IMR-90 (cell line): ENCODE measurements around the gene ANAPC5. TPM values are rescaled to one million over a fixed set of nuclear protein-coding genes. Genes with fewer than 3 reads are reported as not detected.

Source experiments
- ATAC-seq: fragments of 200-7000 bp; cut with Tn5 transposase; 2 replicates; pipeline ENCODE4 v1.9.1; 2020; ENCODE audit warnings: low read depth, mild to moderate bottlenecking, moderate library complexity
- BruUV-seq: library from RNA; stranded (reverse); fragments of 400-500 nt; replicated peaks from 2 replicates; lab custom pipeline; 2021; lab: Mats Ljungman, UMichigan
- CTCF ChIA-PET: fragments of 300-600 bp; formaldehyde crosslinking; extraction: SDS; loops from one replicate; lab custom pipeline; 2021; ENCODE audit warnings: antibody characterized with exemption; lab: Yijun Ruan, JAX
- POLR2A ChIA-PET: fragments of 300-600 bp; sonication (Branson Sonifier 250); formaldehyde crosslinking; loops from one replicate; lab custom pipeline; 2022; ENCODE audit warnings: antibody characterized with exemption; ENCODE audit not compliant: unreplicated experiment; lab: Charles Lee
- DNase-seq: peaks from one replicate; pipeline ENCODE4 v3.0.0; 2013
- H2AFZ ChIP-seq: replicated peaks from 2 replicates; pipeline ENCODE3; 2013; ENCODE audit warnings: low read length, mild to moderate bottlenecking; ENCODE audit not compliant: poor library complexity
- H2AK5ac ChIP-seq: 2 replicates; pipeline ENCODE4 v1.6.1; 2013; ENCODE audit warnings: low read depth, low read length, inconsistent platforms
- H2AK9ac ChIP-seq: replicated peaks from 2 replicates; pipeline ENCODE3; 2013; ENCODE audit warnings: mild to moderate bottlenecking, low read depth, low read length, moderate library complexity; ENCODE audit not compliant: poor library complexity
- H2BK120ac ChIP-seq: 2 replicates; pipeline ENCODE4 v1.6.1; 2013; ENCODE audit warnings: low read depth, low read length, inconsistent platforms
- H2BK15ac ChIP-seq: 3 replicates; pipeline ENCODE4 v1.6.1; 2013; ENCODE audit warnings: low read depth, low read length, inconsistent platforms
- H2BK20ac ChIP-seq: 2 replicates; pipeline ENCODE4 v1.6.1; 2013; ENCODE audit warnings: low read depth, mild to moderate bottlenecking, inconsistent platforms, low read length, moderate library complexity
- H2BK5ac ChIP-seq: 2 replicates; pipeline ENCODE4 v1.6.1; 2013; ENCODE audit warnings: mild to moderate bottlenecking, low read depth, low read length, inconsistent platforms; ENCODE audit not compliant: poor library complexity, severe bottlenecking
- H3K14ac ChIP-seq: replicated peaks from 2 replicates; pipeline ENCODE4 v1.6.1; 2013; ENCODE audit warnings: low read depth, low read length, inconsistent platforms
- H3K18ac ChIP-seq: 2 replicates; pipeline ENCODE4 v1.6.1; 2013; ENCODE audit warnings: low read depth, low read length, control low read depth
- H3K23ac ChIP-seq: 2 replicates; pipeline ENCODE4 v1.6.1; 2013; ENCODE audit warnings: low read depth, low read length, inconsistent platforms
- H3K27ac ChIP-seq: 2 replicates; pipeline ENCODE4 v1.5.1; 2013; ENCODE audit warnings: mild to moderate bottlenecking, control low read depth, low read length; ENCODE audit not compliant: insufficient read depth
- H3K27me3 ChIP-seq: 2 replicates; pipeline ENCODE4 v1.6.1; 2013; ENCODE audit warnings: low read length; ENCODE audit not compliant: control insufficient read depth, insufficient read depth
- H3K36me3 ChIP-seq: 2 replicates; pipeline ENCODE4 v1.6.1; 2013; ENCODE audit warnings: low read length, mixed read lengths; ENCODE audit not compliant: control insufficient read depth, insufficient read depth
- H3K4ac ChIP-seq: 2 replicates; pipeline ENCODE4 v1.6.1; 2013; ENCODE audit warnings: low read depth, low read length, inconsistent platforms
- H3K4me1 ChIP-seq: 2 replicates; pipeline ENCODE4 v1.6.1; 2013; ENCODE audit warnings: low read length, mixed read lengths; ENCODE audit not compliant: control insufficient read depth, insufficient read depth
- H3K4me2 ChIP-seq: 2 replicates; pipeline ENCODE4 v1.6.1; 2013; ENCODE audit warnings: low read depth, mild to moderate bottlenecking, control low read depth, low read length, moderate library complexity
- H3K4me3 ChIP-seq: 2 replicates; pipeline ENCODE4 v1.5.1; 2013; ENCODE audit warnings: low read depth, mild to moderate bottlenecking, control low read depth, low read length, moderate library complexity; ENCODE audit not compliant: insufficient read depth
- H3K56ac ChIP-seq: 2 replicates; pipeline ENCODE4 v1.6.1; 2013; ENCODE audit warnings: low read length, inconsistent platforms; ENCODE audit not compliant: insufficient read depth; ENCODE audit errors: extremely low read depth
- H3K79me1 ChIP-seq, 2 experiments: 2 replicates each; pipeline ENCODE4 v1.6.1; 2013; ENCODE audit warnings: low read length in 2 of 2, inconsistent platforms in 1 of 2, low read depth in 1 of 2
- H3K9ac ChIP-seq: 2 replicates; pipeline ENCODE4 v1.6.1; 2013; ENCODE audit warnings: low read depth, low read length, control low read depth
- H3K9me1 ChIP-seq: 2 replicates; pipeline ENCODE4 v1.6.1; 2013; ENCODE audit warnings: low read length, inconsistent platforms; ENCODE audit not compliant: insufficient read depth
- H3K9me3 ChIP-seq: 2 replicates; pipeline ENCODE4 v1.6.1; 2013; ENCODE audit warnings: low read length; ENCODE audit not compliant: control insufficient read depth, insufficient read depth
- H4K20me1 ChIP-seq: 2 replicates; pipeline ENCODE4 v1.6.1; 2013; ENCODE audit warnings: low read length, inconsistent platforms; ENCODE audit not compliant: insufficient read depth
- H4K5ac ChIP-seq: 2 replicates; pipeline ENCODE4 v1.6.1; 2013; ENCODE audit warnings: mild to moderate bottlenecking, low read depth, low read length, control low read depth
- H4K8ac ChIP-seq, 2 experiments: 2 replicates each; pipeline ENCODE4 v1.6.1; 2013; ENCODE audit warnings: low read depth in 2 of 2, low read length in 2 of 2, control low read depth in 1 of 2, inconsistent platforms in 1 of 2
- H4K91ac ChIP-seq: 2 replicates; pipeline ENCODE4 v1.6.1; 2013; ENCODE audit warnings: low read depth, low read length, inconsistent platforms; ENCODE audit not compliant: insufficient read depth
- BHLHE40 ChIP-seq: fragments of 150-350 bp; IDR thresholded peaks from 2 replicates; pipeline ENCODE4 v1.6.1; 2016; ENCODE audit warnings: mild to moderate bottlenecking, low read depth, low read length
- ELK1 ChIP-seq: fragments of 150-350 bp; IDR thresholded peaks from 2 replicates; pipeline ENCODE4 v1.6.1; 2016; ENCODE audit warnings: low read depth, mild to moderate bottlenecking, low read length, moderate library complexity, borderline replicate concordance
- MXI1 ChIP-seq: IDR thresholded peaks from 2 replicates; pipeline ENCODE4 v1.6.1; 2012; ENCODE audit warnings: low read depth, mild to moderate bottlenecking, low read length, moderate library complexity, borderline replicate concordance
- SMC3 ChIP-seq: fragments of 150-350 bp; IDR thresholded peaks from 2 replicates; pipeline ENCODE4 v1.6.1; 2016; ENCODE audit warnings: low read depth, mild to moderate bottlenecking, antibody characterized with exemption, low read length, moderate library complexity
- WGBS, 2 experiments: methylation state at CpG; one replicate each; pipeline versions ENCODE4 v1.1.5 to v1.1.7; 2013; ENCODE audit warnings: missing lambda C conversion rate in 2 of 2; ENCODE audit not compliant: insufficient read length in 1 of 2; ENCODE audit errors: extremely low coverage in 2 of 2; 5-methylcytosine and 5-hydroxymethylcytosine counted together
- dilution Hi-C: fragments of 300-500 bp; cut with HindIII; formaldehyde crosslinking; loops from one replicate; pipeline ENCODE4 v1.14.3; 2018; ENCODE audit warnings: low sequenced_read_pairs; ENCODE audit not compliant: unreplicated experiment
- in situ Hi-C: fragments of 300-500 bp; cut with MboI; formaldehyde crosslinking; loops from 3 replicates; pipeline ENCODE4 v1.14.3; 2019; ENCODE audit warnings: low sequenced_read_pairs, inconsistent platforms, mixed read lengths
- intact Hi-C: fragments of 100-400 bp; cut with micrococcal nuclease; formaldehyde crosslinking; loops from 2 replicates; pipeline ENCODE4 v1.10.0; 2022
- polyA plus RNA-seq, 3 experiments: library from polyadenylated mRNA; depleted of rRNA; stranded (reverse); fragments of >200 nt; gene quantifications; 2 replicates each; pipeline ENCODE4 v1.2.3, GENCODE V29; 2012; ENCODE audit warnings: low replicate concordance in 1 of 3
- total RNA-seq: library from RNA; depleted of rRNA; stranded (reverse); fragments of >200 nt; gene quantifications from 2 replicates; pipeline ENCODE4 v1.2.3, GENCODE V29; 2012

Gene ANAPC5
- total and polyA plus RNA-seq, 2 of the 4 experiments (the other 2 are of a cell fraction), result 157 to 211 TPM

DNA sequence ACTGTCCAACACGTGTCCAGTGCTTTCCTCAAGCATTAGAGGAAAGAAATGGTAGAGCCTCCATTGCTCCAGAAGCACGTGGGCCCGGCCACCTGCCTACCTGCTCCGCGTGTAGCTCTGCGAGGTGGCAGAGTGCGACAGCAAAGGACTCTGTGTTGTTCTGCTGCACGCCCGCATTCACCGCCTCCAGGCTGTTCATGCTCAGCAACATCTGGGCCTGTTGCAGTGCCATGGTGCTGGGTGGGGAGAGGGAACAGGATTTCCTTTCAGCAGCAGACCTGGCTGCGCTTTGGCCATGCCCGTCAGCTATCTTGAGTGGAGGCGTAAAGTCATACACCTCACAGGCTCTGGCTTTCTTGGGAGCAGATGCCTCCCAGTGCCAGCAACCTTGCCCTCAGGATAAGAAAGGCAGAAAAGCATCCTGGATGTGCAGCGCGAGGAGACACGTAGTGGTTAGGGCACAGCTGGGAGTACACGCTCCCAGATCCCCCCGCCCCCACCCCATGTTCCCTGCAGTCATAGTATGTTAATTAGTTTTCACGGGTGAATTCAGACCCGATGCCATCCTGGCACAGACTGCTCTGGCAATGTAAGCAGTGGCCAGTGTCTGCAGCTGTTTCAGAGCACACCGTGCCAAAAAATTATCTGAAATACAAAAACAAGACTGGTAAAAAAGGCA lies 25.1 kb downstream of the ANAPC5 start:
- Histone ChIP-seq H3K14ac (no peak overlapping the region), H3K9me3 (no peaks in the 10 kb centered on the region), H3K18ac (no peak overlapping the region), H2BK5ac (no peak overlapping the region), H3K56ac (no peak overlapping the region), H4K5ac (no peak overlapping the region), H3K36me3 (peaks cover 45% of the 10 kb centered on the region), H4K91ac (no peak overlapping the region), H2BK20ac (no peak overlapping the region), H3K9me1 (no peaks in the 10 kb centered on the region), H3K23ac (no peak overlapping the region), H3K27ac (no peak overlapping the region), H2BK120ac (no peak overlapping the region), H4K8ac (no peak overlapping the region), H2AK5ac (no peak overlapping the region), H3K27me3 (no peaks in the 10 kb centered on the region), H4K20me1 (no peaks in the 10 kb centered on the region), H2AFZ (no peak overlapping the region), H2BK15ac (no peak overlapping the region), H3K9ac (no peak overlapping the region), H3K4me2 (no peak overlapping the region), H3K79me1 (no peaks in the 10 kb centered on the region), H2AK9ac (no peak overlapping the region), H3K4ac (no peak overlapping the region), H3K4me3 (no peak overlapping the region), H3K4me1 (no peaks in the 10 kb centered on the region)
- TF ChIP-seq ELK1 (no peak), BHLHE40 (no peak), MXI1 (no peak), SMC3 (no peak)
- ChIA-PET CTCF (no interaction called here), POLR2A (no interaction called here)
- no TSS peak for BruUV-seq
- WGBS, 2 experiments, result 94% methylated on average over 7 of the region's 21 CpGs; no CpG with 5 or more reads in 1 of the 2 experiments
- intact Hi-C loops (no loop called here), in situ Hi-C loops (no loop called here), dilution Hi-C loops (no loop called here)
- DNase-seq (no peak), ATAC-seq (no peak)
